Stimulated activated CD4-positive, alpha-beta T cell treated with anti-CD3 and anti-CD28 coated beads, TNF-alpha, amount 100 ng/mL, for 4 hours (primary cell): ENCODE results near the gene PFKFB1.

Experiments
- DNase-seq, 3 experiments: peaks; one replicate each; pipeline ENCODE4 v3.0.0-alpha.2; 2020; ENCODE audit warnings: low read depth in 3 of 3

The PFKFB1 gene

DNA sequence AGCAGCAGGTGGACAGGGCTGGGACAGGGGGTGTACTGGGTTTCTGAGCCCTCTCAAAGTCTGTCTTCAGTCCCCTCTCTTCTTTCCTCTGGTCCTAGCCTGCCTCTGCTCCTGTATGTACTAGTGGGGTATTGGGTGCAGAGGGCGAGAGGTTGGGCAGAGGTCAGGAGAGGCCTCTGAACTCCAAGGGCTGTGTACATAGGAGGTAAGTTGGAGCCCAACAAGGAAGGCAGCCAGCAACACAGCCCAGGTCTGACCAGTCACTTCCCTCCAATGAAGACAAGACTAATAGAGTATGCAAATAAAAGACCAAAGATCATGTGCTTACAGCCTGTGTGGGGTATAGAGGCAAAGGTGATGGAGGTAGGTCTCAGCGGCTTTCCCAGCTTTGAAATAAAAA is at the start of gene PFKFB1:
Gene PFKFB1, minus strand, starts transcription at position 90 of the 400 bp plus-strand sequence. CDS start 181 bp downstream, outside the sequence.
- no peak for DNase-seq

DNA sequence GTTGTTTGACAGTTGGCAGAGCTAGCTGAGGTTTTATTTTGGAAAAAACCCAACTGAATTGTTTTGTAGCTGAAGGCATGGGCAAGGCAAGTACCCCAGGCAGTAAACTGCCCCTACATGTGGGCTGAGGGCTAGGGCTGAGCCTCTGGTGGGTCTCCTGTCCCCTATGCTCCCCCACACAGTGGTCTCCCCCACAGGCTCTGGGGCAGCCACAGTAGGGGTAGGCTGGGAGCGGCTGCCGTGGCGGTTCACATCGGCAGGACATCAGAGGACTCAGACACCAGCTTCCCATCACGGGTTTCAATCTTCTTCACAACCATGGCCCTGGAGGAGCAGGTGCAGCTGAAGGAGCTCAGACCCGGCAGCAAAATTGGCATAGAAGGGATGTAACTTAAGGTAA is 47.5 kb upstream of the PFKFB1 start:
- no peak for DNase-seq

DNA sequence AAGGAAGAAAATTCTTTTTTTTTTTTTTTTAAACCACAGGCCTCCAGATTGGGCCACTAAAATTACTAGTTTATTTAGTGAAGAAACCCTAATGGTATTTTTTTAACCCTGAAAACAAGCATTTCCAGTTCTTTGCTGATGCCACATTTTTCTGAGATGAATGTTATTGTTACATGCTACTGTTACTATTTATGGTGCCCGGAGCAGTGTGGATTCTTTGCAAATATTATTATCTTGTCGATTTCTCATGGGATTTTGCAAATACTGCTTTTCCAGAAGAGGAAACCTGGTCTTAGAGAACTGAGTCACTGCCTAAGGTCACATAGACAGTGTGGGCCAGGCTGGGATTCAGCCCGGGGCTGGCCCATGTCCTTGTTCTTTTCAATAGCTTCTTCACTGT is 45.5 kb upstream of the PFKFB1 start:
- no peak for DNase-seq

- DNase-seq: no peak
Observed at GRCh38 chrX:55033429-55033828, 39.4 kb upstream of the PFKFB1 start.

GRCh38 chrX:55030271-55031205 is 36.5 kb upstream of the PFKFB1 start, which contains the start of gene ALAS2:
TSS of gene ALAS2 (minus strand) at chrX:55030977. CDS start at chrX:55026000, 4,977 bp downstream.
- no peak for DNase-seq

GRCh38 chrX:55029291-55029690 is 35.3 kb upstream of the PFKFB1 start:
- no peak for DNase-seq

GRCh38 chrX:55028611-55029010 is 34.6 kb upstream of the PFKFB1 start:
- DNase-seq: no peak

GRCh38 chrX:55028040-55028439 is 34.1 kb upstream of the PFKFB1 start:
- DNase-seq: no peak

DNA sequence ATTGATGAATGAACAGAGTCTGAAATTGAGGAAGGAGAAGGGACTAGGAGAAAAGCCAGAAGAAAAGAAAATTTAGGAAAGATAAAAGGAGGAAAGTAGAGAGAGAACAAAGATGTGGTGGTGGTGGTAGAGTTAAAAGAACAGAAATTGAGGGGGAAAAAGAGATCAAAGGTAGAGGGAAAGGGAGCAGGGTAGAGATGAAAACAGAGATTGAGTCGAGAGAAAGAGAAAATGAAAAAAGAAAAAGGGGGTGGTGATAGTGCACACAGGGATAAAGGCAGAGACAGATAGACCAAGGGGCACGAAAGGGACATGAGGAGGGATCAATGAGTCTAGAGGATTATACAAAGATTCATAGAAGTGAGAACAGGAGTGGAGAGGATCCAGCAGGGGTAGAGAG is 32.9 kb upstream of the PFKFB1 start:
- no peak for DNase-seq

- no peak for DNase-seq
Observed at GRCh38 chrX:55026143-55026542, 32.2 kb upstream of the PFKFB1 start.

- no peak for DNase-seq
Observed at GRCh38 chrX:55014897-55015299, 20.9 kb upstream of the PFKFB1 start.

DNA sequence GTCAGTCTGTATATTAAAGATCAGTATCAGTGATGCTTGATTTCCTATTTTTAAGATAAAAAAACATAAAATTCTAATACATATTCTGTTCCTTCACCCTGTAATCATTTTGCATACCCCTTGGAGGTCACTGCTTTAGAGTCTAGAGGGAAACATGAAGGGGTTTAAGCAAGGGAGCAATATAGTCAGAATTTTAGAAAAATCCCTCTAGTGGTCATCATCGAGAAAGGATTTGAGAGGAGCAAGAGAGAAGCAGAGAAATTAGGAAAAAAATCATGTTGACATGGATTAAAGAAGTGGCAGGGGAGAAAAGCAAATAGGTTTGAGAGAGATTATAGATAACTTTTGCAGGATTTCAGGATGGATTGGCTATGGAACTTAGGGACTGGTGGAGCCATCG is 17.3 kb upstream of the PFKFB1 start:
- no peak for DNase-seq

- no peak for DNase-seq
Observed at GRCh38 chrX:55008571-55009358, 14.8 kb upstream of the PFKFB1 start.

GRCh38 chrX:55007656-55008055 is 13.7 kb upstream of the PFKFB1 start:
- DNase-seq: no peak

DNA sequence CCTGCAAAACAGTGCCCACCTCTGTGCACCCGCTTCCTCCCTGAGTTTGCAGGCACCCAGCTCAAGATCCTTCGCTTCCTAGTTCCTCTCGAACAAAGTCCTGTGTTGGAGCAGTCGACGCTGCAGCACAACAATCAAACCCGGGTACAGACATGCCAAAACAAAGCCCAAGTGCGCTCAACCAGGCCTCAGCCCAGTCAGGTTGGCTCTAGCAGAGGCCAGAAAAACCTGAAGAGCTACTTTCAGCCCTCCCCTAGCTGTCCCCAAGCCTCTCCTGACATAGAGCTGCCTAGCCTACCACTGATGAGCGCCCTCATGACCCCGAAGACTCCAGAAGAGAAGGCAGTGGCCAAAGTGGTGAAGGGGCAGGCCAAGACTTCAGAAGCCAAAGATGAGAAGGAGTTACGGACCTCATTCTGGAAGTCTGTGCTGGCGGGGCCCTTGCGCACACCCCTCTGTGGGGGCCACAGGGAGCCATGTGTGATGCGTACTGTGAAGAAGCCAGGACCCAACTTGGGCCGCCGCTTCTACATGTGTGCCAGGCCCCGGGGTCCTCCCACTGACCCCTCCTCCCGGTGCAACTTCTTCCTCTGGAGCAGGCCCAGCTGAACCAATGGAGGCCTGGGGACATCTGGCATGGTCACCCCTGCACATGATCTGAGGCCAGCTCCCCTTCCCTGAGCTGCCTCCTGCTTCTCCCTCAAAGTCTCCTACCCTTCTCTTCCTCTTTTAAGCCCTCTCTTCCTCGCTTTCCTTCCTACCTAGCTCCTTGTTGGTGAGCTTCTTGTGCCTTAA is 13.0 kb upstream of the PFKFB1 start:
- DNase-seq: no peak

GRCh38 chrX:55005256-55005655 is 11.3 kb upstream of the PFKFB1 start:
- no peak for DNase-seq

GRCh38 chrX:55004231-55004630 is 10.2 kb upstream of the PFKFB1 start:
- DNase-seq: no peak

DNA sequence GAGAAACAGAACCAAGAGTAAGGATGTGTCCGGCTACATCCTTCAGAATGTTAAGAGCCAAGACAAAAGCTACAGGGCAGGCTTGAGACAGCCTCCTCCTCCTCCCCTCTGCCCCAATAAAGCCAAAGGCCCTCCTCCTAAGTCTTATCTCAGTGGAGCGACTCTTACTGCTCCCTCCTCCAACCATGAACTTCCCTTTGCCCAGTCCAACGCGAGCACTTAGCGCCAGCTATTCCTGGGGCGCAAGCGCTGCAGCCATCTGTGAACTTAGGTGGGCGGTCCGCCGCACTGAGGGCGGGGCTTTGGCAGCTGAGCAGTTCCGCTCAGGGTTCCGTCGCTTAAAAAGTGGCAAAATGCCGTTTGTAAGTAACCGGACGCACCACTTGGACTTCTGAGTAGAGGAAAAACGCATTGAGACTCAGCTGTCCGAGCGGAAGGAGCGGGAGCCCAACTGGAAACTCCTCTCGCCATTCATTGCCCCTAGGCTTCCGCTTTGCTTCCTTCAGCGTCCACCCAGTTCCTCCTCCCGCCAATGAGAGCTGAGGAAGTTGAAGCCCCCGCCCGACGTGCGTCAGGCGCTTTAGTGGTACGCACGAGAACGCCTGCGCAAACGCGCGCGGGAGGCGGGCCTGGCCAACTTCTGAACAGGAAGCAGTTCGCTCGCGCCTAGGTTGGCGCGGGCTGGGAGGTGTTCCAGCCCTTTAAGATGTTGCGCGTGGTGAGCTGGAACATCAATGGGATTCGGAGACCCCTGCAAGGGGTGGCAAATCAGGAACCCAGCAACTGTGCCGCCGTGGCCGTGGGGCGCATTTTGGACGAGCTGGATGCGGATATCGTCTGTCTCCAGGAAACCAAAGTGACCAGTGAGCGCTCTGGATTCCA is 6.0 kb upstream of the PFKFB1 start, which contains the start of gene APEX2:
Gene APEX2, plus strand, starts transcription at position 647 of the 882 bp plus-strand sequence. Its CDS starts 60 bp downstream, at position 707.
- DNase-seq: peak; percentile 59 to 76 (median 76)

DNA sequence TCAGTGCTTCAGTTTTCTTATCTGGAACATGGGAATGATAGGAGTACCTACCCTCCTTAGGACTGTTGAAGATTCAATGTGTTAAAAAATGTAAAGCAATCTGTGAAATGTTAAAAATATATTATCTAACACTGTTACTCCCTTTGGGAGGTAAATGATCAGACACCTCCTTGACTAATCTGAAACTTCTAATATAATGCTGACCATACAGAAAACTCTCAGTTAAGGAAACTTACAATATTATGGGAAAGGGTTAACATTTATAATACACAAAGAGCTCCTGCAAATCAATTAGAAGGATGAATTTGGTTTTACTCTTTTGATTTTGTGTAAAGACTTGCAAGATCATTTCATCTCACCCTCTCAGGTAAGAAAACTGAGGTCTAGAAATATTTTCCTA is 1.6 kb upstream of the PFKFB1 start:
- DNase-seq: no peak

DNA sequence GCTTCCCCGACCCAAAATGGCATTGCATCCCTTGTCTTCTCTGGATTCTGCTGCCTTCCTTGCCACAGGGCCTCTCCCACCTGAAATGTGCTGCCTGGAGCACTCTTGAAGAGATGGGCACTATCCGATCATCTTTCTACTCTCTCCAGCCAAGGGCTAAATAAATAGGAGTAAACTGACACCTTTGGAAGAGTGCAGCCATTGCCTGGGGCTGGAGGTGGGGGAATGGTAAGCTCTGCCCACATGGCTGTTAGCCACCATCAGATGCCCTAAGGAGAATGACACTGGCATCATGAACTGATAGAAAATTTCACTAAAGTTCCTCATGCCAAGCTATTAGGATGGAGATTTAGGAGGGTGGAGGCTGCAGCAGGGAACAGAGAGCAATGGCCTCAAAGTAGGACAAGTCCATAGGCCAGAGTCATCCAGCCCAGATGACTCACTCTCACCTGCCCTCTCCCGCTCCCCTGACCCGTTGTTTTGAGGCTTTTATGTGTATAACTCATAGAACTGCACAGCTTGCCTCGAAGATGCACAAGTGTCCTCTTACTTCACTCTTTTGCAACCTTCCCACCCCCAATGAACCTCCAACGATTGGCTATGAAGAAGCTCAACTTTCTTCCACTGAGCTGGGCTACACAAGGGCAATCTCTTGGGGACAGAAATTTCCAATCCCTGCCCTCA is 822 bp upstream of the PFKFB1 start:
- DNase-seq: no peak
